Measurements from ENCODE around the gene ZRANB3.
"Not testable (repeated sequence)": the region's sequence is repeated elsewhere in the genome, so short reads cannot be mapped to it uniquely, and the experiment has no call there.

ZRANB3 gene

DNA sequence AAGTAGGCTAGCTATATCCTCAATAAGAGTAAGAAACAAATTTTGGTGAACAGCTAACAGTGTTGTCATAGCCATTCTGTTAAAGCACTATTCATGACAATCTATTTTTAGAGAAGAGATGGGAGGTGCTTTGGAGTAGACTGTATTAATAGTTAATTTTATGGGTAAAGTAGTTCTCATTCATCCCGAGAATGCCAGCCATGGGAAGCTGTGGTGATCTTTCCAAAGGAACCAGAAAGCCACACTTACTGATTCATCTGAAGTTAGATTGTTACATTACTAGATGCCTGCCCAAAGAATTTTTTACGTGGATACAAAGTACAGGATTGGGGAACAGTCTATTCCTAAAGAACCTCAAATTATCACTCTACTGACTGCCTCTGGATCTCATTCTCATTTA is 74.6 kb downstream of the ZRANB3 start:
- in situ Hi-C loops (cut with HindIII; ENCODE audit: low pct_ligation_motif_present, low sequenced_read_pairs) = no loop called here
- no peaks in the 10 kb centered on the region for H3K27me3 ChIP-seq (replicated peaks)
- no peaks in the 10 kb centered on the region for H3K36me3 ChIP-seq (replicated peaks)
- DNase-seq = no peak
- no peak overlapping the region for H3K27ac ChIP-seq
- TF ChIP-seq, protein P1, sequence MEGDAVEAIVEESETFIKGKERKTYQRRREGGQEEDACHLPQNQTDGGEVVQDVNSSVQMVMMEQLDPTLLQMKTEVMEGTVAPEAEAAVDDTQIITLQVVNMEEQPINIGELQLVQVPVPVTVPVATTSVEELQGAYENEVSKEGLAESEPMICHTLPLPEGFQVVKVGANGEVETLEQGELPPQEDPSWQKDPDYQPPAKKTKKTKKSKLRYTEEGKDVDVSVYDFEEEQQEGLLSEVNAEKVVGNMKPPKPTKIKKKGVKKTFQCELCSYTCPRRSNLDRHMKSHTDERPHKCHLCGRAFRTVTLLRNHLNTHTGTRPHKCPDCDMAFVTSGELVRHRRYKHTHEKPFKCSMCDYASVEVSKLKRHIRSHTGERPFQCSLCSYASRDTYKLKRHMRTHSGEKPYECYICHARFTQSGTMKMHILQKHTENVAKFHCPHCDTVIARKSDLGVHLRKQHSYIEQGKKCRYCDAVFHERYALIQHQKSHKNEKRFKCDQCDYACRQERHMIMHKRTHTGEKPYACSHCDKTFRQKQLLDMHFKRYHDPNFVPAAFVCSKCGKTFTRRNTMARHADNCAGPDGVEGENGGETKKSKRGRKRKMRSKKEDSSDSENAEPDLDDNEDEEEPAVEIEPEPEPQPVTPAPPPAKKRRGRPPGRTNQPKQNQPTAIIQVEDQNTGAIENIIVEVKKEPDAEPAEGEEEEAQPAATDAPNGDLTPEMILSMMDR (IDR thresholded peaks at IDR 0.05; ENCODE audit: low read depth, low read length, missing control alignments) = no peak
- no peak overlapping the region for H3K4me3 ChIP-seq (ENCODE audit: low read depth, low read length)

DNA sequence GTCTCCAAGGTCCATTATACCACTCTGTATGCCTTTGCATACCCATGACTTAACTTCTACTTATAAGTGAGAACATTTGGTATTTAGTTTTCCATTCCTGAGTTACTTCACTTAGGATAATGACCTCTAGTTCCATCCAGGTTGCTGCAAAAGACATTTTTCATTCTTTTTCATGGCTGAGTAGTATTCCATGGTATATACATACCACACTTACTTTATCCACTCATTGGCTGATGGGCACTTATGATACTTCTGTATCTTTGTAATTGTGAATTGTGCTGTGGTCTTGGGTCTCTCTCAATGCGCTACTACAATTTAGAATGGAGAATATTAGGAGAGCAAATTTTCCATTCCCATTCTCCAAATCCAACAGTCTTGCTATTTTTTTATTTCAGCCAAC is 76.4 kb downstream of the ZRANB3 start:
- Histone ChIP-seq H3K4me3 (ENCODE audit: low read depth, low read length) (no peak overlapping the region), H3K36me3 (replicated peaks) (no peaks in the 10 kb centered on the region), H3K27me3 (replicated peaks) (no peaks in the 10 kb centered on the region), H3K27ac (no peak overlapping the region)
- DNase-seq = no peak
- in situ Hi-C loops (cut with HindIII; ENCODE audit: low pct_ligation_motif_present, low sequenced_read_pairs) = no loop called here
- TF ChIP-seq, protein P1 (IDR thresholded peaks at IDR 0.05; ENCODE audit: low read depth, low read length, missing control alignments) = no peak

DNA sequence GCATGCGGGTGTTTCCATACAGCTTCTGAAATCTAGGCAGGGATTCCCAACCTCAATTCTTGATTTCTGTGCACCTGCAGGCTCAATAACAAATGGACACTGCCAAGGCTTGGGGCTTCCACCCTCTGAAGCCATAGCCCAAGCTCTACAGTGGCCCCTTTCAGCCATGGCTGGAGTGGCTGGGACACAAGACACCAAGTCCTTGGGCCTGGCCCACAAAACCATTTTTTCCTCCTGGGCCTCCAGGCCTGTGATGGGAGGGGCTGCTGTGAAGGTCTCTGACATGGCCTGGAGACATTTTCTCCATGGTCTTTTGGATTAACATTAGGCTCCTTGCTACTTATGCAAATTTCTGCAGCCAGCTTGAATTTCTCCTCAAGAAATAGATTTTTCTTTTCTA is 78.0 kb downstream of the ZRANB3 start:
- in situ Hi-C loops (cut with HindIII; ENCODE audit: low pct_ligation_motif_present, low sequenced_read_pairs); DNase-seq; H3K36me3 ChIP-seq (replicated peaks); H3K27ac ChIP-seq; H3K4me3 ChIP-seq (ENCODE audit: low read depth, low read length); H3K27me3 ChIP-seq (replicated peaks): not testable (repeated sequence)

DNA sequence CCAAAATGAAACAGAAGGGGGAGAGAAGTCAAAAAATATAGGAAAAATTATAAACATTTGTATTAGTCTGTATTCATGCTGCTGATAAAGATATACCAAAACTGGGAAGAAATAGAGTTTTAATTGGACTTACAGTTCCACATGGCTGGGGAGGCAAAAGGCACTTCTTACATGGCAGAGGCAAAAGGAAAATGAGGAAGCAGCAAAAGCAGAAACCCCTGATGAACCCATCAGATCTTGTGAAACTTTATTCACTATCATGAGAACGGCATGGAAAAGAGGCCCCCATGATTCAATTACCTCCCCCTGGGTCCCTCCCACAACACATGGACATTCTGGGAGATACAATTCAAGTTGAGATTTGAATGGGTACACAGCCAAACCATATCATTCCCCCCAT is 79.1 kb downstream of the ZRANB3 start:
- in situ Hi-C loops (cut with HindIII; ENCODE audit: low pct_ligation_motif_present, low sequenced_read_pairs) = no loop called here

DNA sequence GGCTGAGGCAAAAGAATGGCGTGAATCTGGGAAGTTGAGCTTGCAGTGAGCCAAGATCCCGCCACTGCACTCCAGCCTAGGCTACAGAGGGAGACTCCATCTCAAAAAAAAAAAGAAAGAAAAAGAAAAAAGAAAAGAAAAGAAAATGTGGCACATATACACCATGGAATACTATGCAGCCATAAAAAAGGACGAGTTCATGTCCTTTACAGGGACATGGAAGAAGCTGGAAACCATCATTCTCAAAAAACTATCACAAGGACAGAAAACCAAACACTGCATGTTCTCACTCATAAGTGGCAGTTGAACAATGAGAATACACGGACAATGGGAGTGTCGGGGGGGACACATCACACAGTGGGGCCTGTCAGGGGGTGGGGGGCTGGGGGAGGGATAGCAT is 88.0 kb downstream of the ZRANB3 start:
- DNase-seq; H3K27ac ChIP-seq; in situ Hi-C loops (cut with HindIII; ENCODE audit: low pct_ligation_motif_present, low sequenced_read_pairs); H3K27me3 ChIP-seq (replicated peaks); H3K36me3 ChIP-seq (replicated peaks); H3K4me3 ChIP-seq (ENCODE audit: low read depth, low read length): not testable (repeated sequence)

More for the DNA sequence above, 79.1 kb downstream of the ZRANB3 start:
- TF ChIP-seq, protein P1 (IDR thresholded peaks at IDR 0.05; ENCODE audit: low read depth, low read length, missing control alignments) = no peak
- H3K27me3 ChIP-seq (replicated peaks) = no peaks in the 10 kb centered on the region
- no peak for DNase-seq
- H3K4me3 ChIP-seq (ENCODE audit: low read depth, low read length) = no peak overlapping the region
- no peak overlapping the region for H3K27ac ChIP-seq
- H3K36me3 ChIP-seq (replicated peaks) = no peaks in the 10 kb centered on the region

DNA sequence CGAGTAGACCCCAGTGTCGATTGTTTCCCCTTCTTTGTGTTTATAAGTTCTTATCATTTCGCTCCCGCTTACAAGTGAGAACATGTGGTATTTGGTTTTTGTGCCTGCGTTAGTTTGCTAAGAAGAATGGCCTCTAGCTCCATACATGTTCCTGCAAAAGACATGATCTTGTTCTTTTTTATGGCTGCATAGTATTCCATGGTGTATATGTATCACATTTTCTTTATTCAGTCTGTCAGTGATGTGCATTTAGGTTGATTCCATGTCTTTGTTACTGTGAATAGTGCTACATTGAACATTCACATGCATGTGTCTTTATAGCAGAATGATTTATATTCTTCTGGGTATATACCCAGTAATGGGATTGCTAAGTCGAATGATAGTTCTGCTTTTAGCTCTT is 95.9 kb downstream of the ZRANB3 start:
- H3K36me3 ChIP-seq (replicated peaks); in situ Hi-C loops (cut with HindIII; ENCODE audit: low pct_ligation_motif_present, low sequenced_read_pairs); H3K27ac ChIP-seq; DNase-seq; H3K27me3 ChIP-seq (replicated peaks); H3K4me3 ChIP-seq (ENCODE audit: low read depth, low read length): not testable (repeated sequence)

DNA sequence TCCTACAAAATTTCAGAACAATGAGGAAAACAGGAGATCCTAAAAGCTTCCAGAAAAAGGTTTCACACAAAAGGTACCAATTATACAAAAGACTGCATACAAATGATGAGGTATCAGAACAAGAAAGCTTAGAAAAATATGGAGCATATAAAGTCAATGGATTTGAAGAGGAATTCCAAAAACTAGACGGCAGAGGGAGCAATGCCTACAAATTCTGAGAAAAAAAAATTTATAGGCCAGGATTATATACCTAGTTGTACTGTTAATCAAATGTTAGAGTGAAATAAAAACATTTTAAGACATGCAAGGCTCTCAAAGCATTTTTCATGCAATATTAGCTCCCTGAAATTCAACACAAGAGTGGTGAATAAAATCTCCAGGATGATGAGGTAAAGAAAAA is 106.2 kb downstream of the ZRANB3 start:
- TF ChIP-seq, protein P1 (IDR thresholded peaks at IDR 0.05; ENCODE audit: low read depth, low read length, missing control alignments) = no peak
- in situ Hi-C loops (cut with HindIII; ENCODE audit: low pct_ligation_motif_present, low sequenced_read_pairs) = no loop called here
- H3K27ac ChIP-seq = no peak overlapping the region
- H3K27me3 ChIP-seq (replicated peaks) = no peaks in the 10 kb centered on the region
- H3K36me3 ChIP-seq (replicated peaks) = no peaks in the 10 kb centered on the region
- no peak for DNase-seq
- no peak overlapping the region for H3K4me3 ChIP-seq (ENCODE audit: low read depth, low read length)

Data from brain microvascular endothelial cell (primary cell).